ENCODE measurements around the gene KCNH5.

DNA sequence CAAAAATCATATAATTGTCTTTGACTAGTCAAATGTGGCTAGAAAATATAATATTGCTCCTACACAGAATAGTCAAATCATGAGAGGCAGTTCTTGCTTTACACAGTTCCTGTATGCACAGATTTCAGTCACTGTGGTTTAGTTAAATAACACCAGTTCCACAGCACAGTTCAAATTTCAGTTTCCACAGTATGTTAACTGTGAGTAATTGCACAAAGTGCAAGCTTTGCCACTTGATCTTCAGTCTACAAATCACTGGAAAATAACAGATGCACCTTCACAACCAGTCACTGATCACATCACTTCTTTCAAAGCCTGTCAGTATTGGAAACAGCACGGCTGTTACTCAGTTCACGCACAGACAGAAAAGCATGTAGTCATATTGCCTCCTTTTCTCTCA is 38.7 kb downstream of the KCNH5 start:
- TF ChIP-seq CTCF (conservative IDR thresholded peaks at IDR 0.05; ENCODE audit: low read length) (no peak), EZH2phosphoT487 (IDR thresholded peaks at IDR 0.05; ENCODE audit: borderline replicate concordance, low read depth, low read length) (no peak)

All from OCI-LY7 (cell line).